ENCODE results near the gene XPOT. TPM values are rescaled to one million over a fixed set of nuclear protein-coding genes. Genes with fewer than 3 reads are reported as not detected.
A peak's percentile ranks its signal among the peaks of the same experiment; 100 is the strongest.

XPOT gene
- total RNA-seq, 6 donors from 2014 or later = 22.0 to 72.8 (median 32.8) TPM

DNA sequence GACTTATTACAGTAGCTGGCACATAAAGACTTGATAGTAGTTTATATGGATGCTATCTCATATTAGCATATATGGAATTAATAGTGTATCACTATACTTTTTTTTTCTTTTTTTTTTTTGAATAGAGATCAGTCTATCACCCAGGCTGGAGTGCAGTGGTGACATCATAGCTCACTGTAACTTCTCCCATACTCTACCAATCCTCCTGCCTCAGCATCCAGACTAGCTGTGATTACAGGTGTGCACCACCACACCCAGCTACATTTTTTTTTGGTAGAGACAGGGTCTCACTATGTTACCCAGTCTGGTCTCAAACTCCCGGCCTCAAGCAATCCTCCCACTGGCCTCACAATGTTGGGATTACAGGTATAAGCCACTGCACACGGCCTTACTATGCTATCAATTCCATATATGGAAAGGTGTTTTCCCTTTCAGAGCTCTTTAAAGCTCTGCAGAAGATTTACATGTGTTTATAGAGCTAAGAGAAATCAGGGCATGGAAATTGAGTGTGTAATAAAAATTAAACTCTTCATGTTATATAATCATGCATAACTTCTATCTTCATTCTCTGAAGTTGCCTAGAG is 46.0 kb downstream of the XPOT start:
- H3K27ac ChIP-seq = no peak overlapping the region
- WGBS, 2 donors = 76 to 85% methylated on average over 2 of the region's 2 CpGs
- H3K9me3 ChIP-seq = no peaks in the 10 kb centered on the region
- no peak overlapping the region for H3K4me3 ChIP-seq
- no peaks in the 10 kb centered on the region for H3K27me3 ChIP-seq
- DNase-seq (no peak), ATAC-seq (ENCODE audit: low FRiP score in 2 of 2) (no peak)
- TF ChIP-seq POLR2A (IDR thresholded peaks at IDR 0.05) (no peak), EP300 (IDR thresholded peaks at IDR 0.05) (no peak), CTCF (IDR thresholded peaks at IDR 0.05) (no peak), POLR2AphosphoS5 (IDR thresholded peaks at IDR 0.05) (no peak)
- peaks cover 17 to 23% (median 22%) of the 10 kb centered on the region in 4 donors for H3K4me1 ChIP-seq
- peaks cover 5 to 37% (median 14%) of the 10 kb centered on the region in 4 donors for H3K36me3 ChIP-seq

GRCh38 chr12:64450711-64451486 is 46.7 kb downstream of the XPOT start:
- no peaks in the 10 kb centered on the region for H3K9me3 ChIP-seq
- 15% methylated on average over 8 of the region's 8 CpGs for WGBS, 2 donors
- H3K27ac ChIP-seq = peak overlapping the region in 3 of 4 donors; percentile 97 to 100 (median 98)
- H3K27me3 ChIP-seq = no peaks in the 10 kb centered on the region
- H3K36me3 ChIP-seq = peaks cover 0 to 29% (median 12%) of the 10 kb centered on the region in 4 donors
- peaks cover 17 to 26% (median 24%) of the 10 kb centered on the region in 4 donors for H3K4me1 ChIP-seq
- ATAC-seq (ENCODE audit: low FRiP score in 2 of 2) (peak in 1 of 2 donors; percentile 6), DNase-seq (peak in 1 of 2 donors; percentile 27)
- H3K4me3 ChIP-seq = peak overlapping the region in 3 of 4 donors; percentile 76 to 95 (median 89)
- TF ChIP-seq POLR2A (IDR thresholded peaks at IDR 0.05) (no peak), EP300 (IDR thresholded peaks at IDR 0.05) (no peak), CTCF (IDR thresholded peaks at IDR 0.05) (no peak), POLR2AphosphoS5 (IDR thresholded peaks at IDR 0.05) (no peak)

DNA sequence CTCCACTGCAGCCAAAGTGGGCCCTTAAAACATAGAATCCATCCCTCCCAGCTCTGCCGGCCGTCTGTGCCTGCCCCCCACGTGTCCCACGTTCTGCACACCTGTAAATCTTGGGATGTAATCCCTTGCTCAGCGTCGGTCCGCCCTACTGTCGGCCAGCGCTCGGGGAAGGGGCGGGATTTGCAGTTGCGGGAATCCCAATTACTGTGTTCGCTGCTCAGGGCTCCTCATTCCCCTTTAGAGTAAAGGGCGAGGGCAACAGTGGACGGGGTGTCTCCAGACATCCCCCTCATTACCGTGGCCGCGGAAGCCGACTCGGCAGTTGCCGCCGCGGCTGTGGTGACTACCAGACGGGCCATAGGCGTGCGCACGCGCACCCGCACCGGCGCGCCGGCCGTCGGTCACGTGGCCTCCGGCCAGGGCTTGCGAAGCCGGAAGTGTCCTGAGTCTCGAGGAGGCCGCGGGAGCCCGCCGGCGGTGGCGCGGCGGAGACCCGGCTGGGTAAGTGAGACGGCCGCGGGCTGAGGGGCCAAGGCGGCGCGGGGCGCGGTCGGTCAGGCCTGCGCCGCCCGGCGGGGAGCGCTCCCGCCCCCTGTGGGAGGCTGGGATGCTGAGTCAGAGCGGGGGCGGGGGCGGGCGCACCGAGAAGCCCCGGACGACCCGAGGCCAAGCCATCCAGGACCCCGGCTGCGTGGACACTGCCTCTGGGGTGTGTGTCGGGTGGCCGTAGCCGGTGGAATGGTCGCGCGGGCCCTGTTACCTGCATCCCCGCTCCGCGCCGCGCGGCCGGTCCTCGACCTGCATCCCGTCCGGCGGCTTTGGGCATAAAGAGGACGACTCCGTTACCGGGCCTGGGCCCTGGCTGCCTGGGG is 47.7 kb downstream of the XPOT start, which contains the start of gene TBK1:
TBK1 (plus strand) TSS at position 434 of the 872 bp plus-strand sequence. CDS start 3,751 bp downstream, outside the sequence.
- TF ChIP-seq CTCF (IDR thresholded peaks at IDR 0.05) (peak; percentile 11 to 50 (median 34)), POLR2AphosphoS5 (IDR thresholded peaks at IDR 0.05) (peak in 1 of 2 donors; percentile 90), POLR2A (IDR thresholded peaks at IDR 0.05) (peak in 3 of 4 donors; percentile 92 to 97 (median 95)), EP300 (IDR thresholded peaks at IDR 0.05) (no peak)
- ATAC-seq (ENCODE audit: low FRiP score in 2 of 2) = peak; percentile 93 to 97

GRCh38 chr12:64452559-64453329 is 48.6 kb downstream of the XPOT start:
- Histone ChIP-seq H3K36me3 (peaks cover 0 to 18% (median 1%) of the 10 kb centered on the region in 4 donors), H3K9me3 (no peaks in the 10 kb centered on the region), H3K27me3 (no peaks in the 10 kb centered on the region), H3K4me3 (peak overlapping the region; percentile 76 to 95 (median 90)), H3K27ac (peak overlapping the region; percentile 97 to 100 (median 98)), H3K4me1 (peaks cover 17 to 35% (median 29%) of the 10 kb centered on the region in 4 donors)
- TF ChIP-seq EP300 (IDR thresholded peaks at IDR 0.05) (peak in 1 of 4 donors; percentile 11), POLR2AphosphoS5 (IDR thresholded peaks at IDR 0.05) (peak in 1 of 2 donors; percentile 36), CTCF (IDR thresholded peaks at IDR 0.05) (no peak), POLR2A (IDR thresholded peaks at IDR 0.05) (peak in 1 of 4 donors; percentile 0)
- WGBS, 2 donors = 0 to 1% methylated on average over 15 to 16 of the region's 16 CpGs
- DNase-seq (peak in 1 of 2 donors; percentile 29), ATAC-seq (ENCODE audit: low FRiP score in 2 of 2) (peak; percentile 70 to 79)

More for the DNA sequence above, 47.7 kb downstream of the XPOT start, which contains the start of gene TBK1:
- H3K4me1 ChIP-seq = peaks cover 17 to 34% (median 25%) of the 10 kb centered on the region in 4 donors
- peak within 1 kb of the TSS; percentile 76 to 95 (median 90) for H3K4me3 ChIP-seq
- no peaks in the 10 kb centered on the region for H3K27me3 ChIP-seq
- H3K9me3 ChIP-seq = no peaks in the 10 kb centered on the region
- H3K27ac ChIP-seq = peak within 1 kb of the TSS; percentile 97 to 100 (median 98)
- WGBS, 2 donors = 0% methylated on average over 41 to 45 of the region's 94 CpGs
- peaks cover 0 to 24% (median 9%) of the 10 kb centered on the region in 4 donors for H3K36me3 ChIP-seq
- peak; percentile 95 to 99 for DNase-seq
